ENCODE results near the gene CAPG.

CAPG gene

GRCh38 chr2:85399183-85399455 is 11.0 kb downstream of the CAPG start:
- Histone ChIP-seq H3K36me3 (ENCODE audit: control insufficient read depth, low read depth, low read length) (no peaks in the 10 kb centered on the region), H3K9ac (ENCODE audit: low read length) (no peak overlapping the region), H3K4me3 (ENCODE audit: low read length) (no peak overlapping the region), H3K9me3 (ENCODE audit: control insufficient read depth, low read depth, low read length) (no peaks in the 10 kb centered on the region), H3K27ac (ENCODE audit: low read length) (no peak overlapping the region), H3K27me3 (ENCODE audit: control insufficient read depth, insufficient read depth, low read length) (no peaks in the 10 kb centered on the region), H3K4me1 (ENCODE audit: control insufficient read depth, low read depth, low read length) (no peaks in the 10 kb centered on the region)

- Histone ChIP-seq H3K27me3 (ENCODE audit: control insufficient read depth, insufficient read depth, low read length) (no peaks in the 10 kb centered on the region), H3K4me1 (ENCODE audit: control insufficient read depth, low read depth, low read length) (no peaks in the 10 kb centered on the region), H3K9ac (ENCODE audit: low read length) (no peak overlapping the region), H3K27ac (ENCODE audit: low read length) (no peak overlapping the region), H3K36me3 (ENCODE audit: control insufficient read depth, low read depth, low read length) (no peaks in the 10 kb centered on the region), H3K4me3 (ENCODE audit: low read length) (no peak overlapping the region), H3K9me3 (ENCODE audit: control insufficient read depth, low read depth, low read length) (no peaks in the 10 kb centered on the region)
Measured at GRCh38 chr2:85398426-85399182, 11.6 kb downstream of the CAPG start.

DNA sequence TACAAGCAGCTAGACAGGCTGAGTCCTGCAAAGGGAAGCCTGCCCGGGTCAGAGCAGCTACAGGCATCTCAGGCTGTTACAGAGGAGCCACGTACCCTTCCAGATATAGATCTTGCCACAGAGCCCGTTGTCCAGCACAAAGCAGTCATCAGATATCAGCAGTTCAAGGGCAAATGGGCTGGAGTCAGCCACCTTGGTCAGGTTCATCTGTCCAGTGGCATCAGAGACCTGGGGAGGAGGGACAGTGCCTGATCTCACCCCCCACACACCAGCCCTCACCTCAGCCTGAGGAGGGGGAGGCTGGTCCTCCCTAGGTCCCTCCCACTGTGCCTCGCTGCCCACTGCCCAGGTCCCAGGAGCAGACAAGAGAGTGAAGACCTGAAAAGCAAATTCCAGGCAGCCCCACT is 12.2 kb downstream of the CAPG start:
- Histone ChIP-seq H3K9ac (ENCODE audit: low read length) (no peak overlapping the region), H3K27me3 (ENCODE audit: control insufficient read depth, insufficient read depth, low read length) (no peaks in the 10 kb centered on the region), H3K36me3 (ENCODE audit: control insufficient read depth, low read depth, low read length) (no peaks in the 10 kb centered on the region), H3K9me3 (ENCODE audit: control insufficient read depth, low read depth, low read length) (no peaks in the 10 kb centered on the region), H3K4me1 (ENCODE audit: control insufficient read depth, low read depth, low read length) (no peaks in the 10 kb centered on the region), H3K4me3 (ENCODE audit: low read length) (no peak overlapping the region), H3K27ac (ENCODE audit: low read length) (no peak overlapping the region)

- no peaks in the 10 kb centered on the region for H3K4me1 ChIP-seq (ENCODE audit: control insufficient read depth, low read depth, low read length)
- no peaks in the 10 kb centered on the region for H3K36me3 ChIP-seq (ENCODE audit: control insufficient read depth, low read depth, low read length)
- no peak overlapping the region for H3K27ac ChIP-seq (ENCODE audit: low read length)
- H3K4me3 ChIP-seq (ENCODE audit: low read length): no peak overlapping the region
- no peak overlapping the region for H3K9ac ChIP-seq (ENCODE audit: low read length)
- no peaks in the 10 kb centered on the region for H3K27me3 ChIP-seq (ENCODE audit: control insufficient read depth, insufficient read depth, low read length)
- H3K9me3 ChIP-seq (ENCODE audit: control insufficient read depth, low read depth, low read length): no peaks in the 10 kb centered on the region
Measured at GRCh38 chr2:85396531-85397470, 13.4 kb downstream of the CAPG start.

- Histone ChIP-seq H3K27me3 (ENCODE audit: control insufficient read depth, insufficient read depth, low read length) (no peaks in the 10 kb centered on the region), H3K9me3 (ENCODE audit: control insufficient read depth, low read depth, low read length) (no peaks in the 10 kb centered on the region), H3K36me3 (ENCODE audit: control insufficient read depth, low read depth, low read length) (no peaks in the 10 kb centered on the region), H3K27ac (ENCODE audit: low read length) (no peak overlapping the region), H3K4me1 (ENCODE audit: control insufficient read depth, low read depth, low read length) (no peaks in the 10 kb centered on the region), H3K9ac (ENCODE audit: low read length) (no peak overlapping the region), H3K4me3 (ENCODE audit: low read length) (no peak overlapping the region)
Measured at GRCh38 chr2:85395912-85396475, 14.2 kb downstream of the CAPG start.

GRCh38 chr2:85394976-85395375 is 15.2 kb downstream of the CAPG start:
- no peaks in the 10 kb centered on the region for H3K9me3 ChIP-seq (ENCODE audit: control insufficient read depth, low read depth, low read length)
- no peaks in the 10 kb centered on the region for H3K36me3 ChIP-seq (ENCODE audit: control insufficient read depth, low read depth, low read length)
- H3K27ac ChIP-seq (ENCODE audit: low read length): no peak overlapping the region
- no peaks in the 10 kb centered on the region for H3K27me3 ChIP-seq (ENCODE audit: control insufficient read depth, insufficient read depth, low read length)
- no peak overlapping the region for H3K4me3 ChIP-seq (ENCODE audit: low read length)
- no peaks in the 10 kb centered on the region for H3K4me1 ChIP-seq (ENCODE audit: control insufficient read depth, low read depth, low read length)
- no peak overlapping the region for H3K9ac ChIP-seq (ENCODE audit: low read length)

DNA sequence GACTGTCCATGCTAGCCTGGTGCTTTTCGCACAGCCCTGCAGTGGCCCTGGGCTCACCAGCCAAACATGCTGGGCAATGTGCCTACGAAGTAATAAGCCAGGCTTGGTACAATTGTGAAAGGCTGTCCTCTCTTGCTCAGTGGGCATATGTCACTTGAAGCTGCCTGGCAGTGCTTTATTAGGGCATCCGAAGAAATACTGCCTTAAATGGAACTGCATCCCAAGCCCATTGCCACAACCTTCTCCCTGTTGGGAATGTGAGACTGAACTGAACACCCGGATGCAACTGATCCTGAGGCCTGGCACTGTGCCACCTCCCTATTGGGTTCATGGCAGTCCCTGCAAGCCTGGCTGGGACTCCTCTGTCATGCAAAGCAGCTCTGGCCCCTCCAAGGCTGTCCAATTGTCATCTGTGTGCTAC is 15.9 kb downstream of the CAPG start:
- Histone ChIP-seq H3K27me3 (ENCODE audit: control insufficient read depth, insufficient read depth, low read length) (no peaks in the 10 kb centered on the region), H3K4me3 (ENCODE audit: low read length) (no peak overlapping the region), H3K4me1 (ENCODE audit: control insufficient read depth, low read depth, low read length) (no peaks in the 10 kb centered on the region), H3K9me3 (ENCODE audit: control insufficient read depth, low read depth, low read length) (no peaks in the 10 kb centered on the region), H3K36me3 (ENCODE audit: control insufficient read depth, low read depth, low read length) (no peaks in the 10 kb centered on the region), H3K27ac (ENCODE audit: low read length) (no peak overlapping the region), H3K9ac (ENCODE audit: low read length) (no peak overlapping the region)

- H3K27ac ChIP-seq (ENCODE audit: low read length): no peak overlapping the region
- no peaks in the 10 kb centered on the region for H3K27me3 ChIP-seq (ENCODE audit: control insufficient read depth, insufficient read depth, low read length)
- no peaks in the 10 kb centered on the region for H3K9me3 ChIP-seq (ENCODE audit: control insufficient read depth, low read depth, low read length)
- no peaks in the 10 kb centered on the region for H3K4me1 ChIP-seq (ENCODE audit: control insufficient read depth, low read depth, low read length)
- no peaks in the 10 kb centered on the region for H3K36me3 ChIP-seq (ENCODE audit: control insufficient read depth, low read depth, low read length)
- H3K4me3 ChIP-seq (ENCODE audit: low read length): no peak overlapping the region
- no peak overlapping the region for H3K9ac ChIP-seq (ENCODE audit: low read length)
Measured at GRCh38 chr2:85393836-85394235, 16.3 kb downstream of the CAPG start.

DNA sequence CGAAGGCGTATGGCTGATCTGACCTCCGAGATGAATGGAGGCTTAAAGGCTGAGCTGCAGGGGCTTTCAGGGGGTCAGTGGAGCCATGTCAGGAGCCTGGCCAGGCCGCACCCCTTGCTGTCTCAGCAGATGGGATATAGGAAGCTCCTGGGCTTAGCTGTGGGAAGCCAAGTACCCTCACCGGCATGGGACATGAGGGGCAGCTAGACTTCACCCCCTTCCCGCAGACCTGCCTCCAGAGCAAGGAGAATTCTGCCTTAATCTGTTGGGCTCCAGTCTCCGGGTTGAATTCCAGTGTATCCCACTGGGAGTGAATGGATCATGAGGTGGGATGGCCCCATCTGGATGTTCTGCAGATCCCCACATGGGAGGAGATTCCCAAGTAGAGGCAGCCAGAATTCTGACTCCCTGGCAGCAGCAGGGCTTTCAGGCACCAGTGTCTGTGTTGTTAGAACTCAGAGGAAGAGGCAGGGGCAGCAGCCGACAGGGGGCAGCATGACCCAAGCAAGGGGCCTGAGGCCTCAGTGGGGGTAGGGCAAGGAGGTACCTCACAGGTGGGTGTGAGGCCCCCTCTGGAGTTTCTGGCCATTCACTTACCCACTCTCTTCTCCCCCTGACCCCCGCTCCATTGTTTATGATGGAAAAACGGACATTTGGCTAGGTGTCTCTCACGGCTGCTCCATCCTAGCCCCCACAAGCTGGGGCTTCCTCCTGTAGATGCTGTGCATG is 19.1 kb downstream of the CAPG start:
- Histone ChIP-seq H3K36me3 (ENCODE audit: control insufficient read depth, low read depth, low read length) (no peaks in the 10 kb centered on the region), H3K4me1 (ENCODE audit: control insufficient read depth, low read depth, low read length) (no peaks in the 10 kb centered on the region), H3K27me3 (ENCODE audit: control insufficient read depth, insufficient read depth, low read length) (no peaks in the 10 kb centered on the region), H3K9me3 (ENCODE audit: control insufficient read depth, low read depth, low read length) (no peaks in the 10 kb centered on the region), H3K4me3 (ENCODE audit: low read length) (no peak overlapping the region), H3K27ac (ENCODE audit: low read length) (no peak overlapping the region), H3K9ac (ENCODE audit: low read length) (no peak overlapping the region)

GRCh38 chr2:85388878-85389538 is 21.2 kb downstream of the CAPG start:
- H3K9ac ChIP-seq (ENCODE audit: low read length): no peak overlapping the region
- H3K27ac ChIP-seq (ENCODE audit: low read length): no peak overlapping the region
- H3K36me3 ChIP-seq (ENCODE audit: control insufficient read depth, low read depth, low read length): no peaks in the 10 kb centered on the region
- no peaks in the 10 kb centered on the region for H3K27me3 ChIP-seq (ENCODE audit: control insufficient read depth, insufficient read depth, low read length)
- no peak overlapping the region for H3K4me3 ChIP-seq (ENCODE audit: low read length)
- no peaks in the 10 kb centered on the region for H3K9me3 ChIP-seq (ENCODE audit: control insufficient read depth, low read depth, low read length)
- peaks cover 5% of the 10 kb centered on the region for H3K4me1 ChIP-seq (ENCODE audit: control insufficient read depth, low read depth, low read length)

DNA sequence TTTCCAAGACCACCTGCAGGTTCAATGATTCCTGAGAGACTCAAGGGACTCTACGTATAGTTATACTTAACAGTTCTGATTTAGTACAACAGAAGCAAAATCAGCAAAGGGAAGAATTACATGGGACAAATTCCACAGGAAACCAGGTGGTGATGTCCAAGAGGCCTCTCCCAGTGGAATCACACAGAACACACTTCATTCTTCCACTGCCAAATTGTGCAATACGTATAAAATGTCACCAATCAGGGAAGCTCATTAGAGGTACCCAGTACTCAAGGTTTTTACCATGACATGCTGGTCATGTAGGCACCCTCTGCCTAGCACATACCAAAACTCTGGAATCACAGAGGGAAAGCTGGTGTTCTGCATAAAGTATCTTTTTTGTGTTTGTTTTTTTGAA is 22.4 kb downstream of the CAPG start:
- H3K36me3 ChIP-seq (ENCODE audit: control insufficient read depth, low read depth, low read length): no peaks in the 10 kb centered on the region
- H3K9me3 ChIP-seq (ENCODE audit: control insufficient read depth, low read depth, low read length): no peaks in the 10 kb centered on the region
- no peaks in the 10 kb centered on the region for H3K27me3 ChIP-seq (ENCODE audit: control insufficient read depth, insufficient read depth, low read length)
- no peak overlapping the region for H3K9ac ChIP-seq (ENCODE audit: low read length)
- H3K4me1 ChIP-seq (ENCODE audit: control insufficient read depth, low read depth, low read length): peaks cover 8% of the 10 kb centered on the region
- H3K4me3 ChIP-seq (ENCODE audit: low read length): no peak overlapping the region
- H3K27ac ChIP-seq (ENCODE audit: low read length): no peak overlapping the region
